Natural killer cell treated with Interleukin-12 subunit alpha and Interleukin-12 subunit beta and Interleukin-15 and Interleukin-18, amount 100 ng/mL, for 72 hours (primary cell): Measurements from ENCODE around the gene CSHL1. TPM values are rescaled to one million over a fixed set of nuclear protein-coding genes. Genes with fewer than 3 reads are reported as not detected.

Experiments
- ATAC-seq, 2 donors: fragments of 150-1000 bp; cut with Tn5 transposase in 1 of 2; sonication (Bioruptor Pico), chemical (Tn5 transposase) in 1 of 2; 2 replicates each; pipeline ENCODE4 v1.10.0; 2021
- DNase-seq: peaks from one replicate; pipeline ENCODE4 v3.0.0; 2022; ENCODE audit warnings: low spot score
- H3K27ac Mint-ChIP-seq, 2 donors: 1 replicate in 1 of 2; 2 replicates in 1 of 2; pipeline ENCODE4 v1.8.0; 2022; ENCODE audit warnings: mixed read lengths in 2 of 2, mild to moderate bottlenecking in 1 of 2, moderate library complexity in 1 of 2
- H3K27me3 Mint-ChIP-seq, 2 donors: 1 replicate in 1 of 2; 2 replicates in 1 of 2; pipeline ENCODE4 v1.8.0; 2022; ENCODE audit warnings: mixed read lengths in 2 of 2
- H3K36me3 Mint-ChIP-seq: one replicate; pipeline ENCODE4 v1.8.0; 2022; ENCODE audit warnings: mixed read lengths
- H3K4me1 Mint-ChIP-seq, 2 donors: 1 replicate in 1 of 2; 2 replicates in 1 of 2; pipeline ENCODE4 v1.8.0; 2022; ENCODE audit warnings: low read depth in 2 of 2, mixed read lengths in 2 of 2, mild to moderate bottlenecking in 1 of 2
- H3K4me3 Mint-ChIP-seq: one replicate; pipeline ENCODE4 v1.8.0; 2022; ENCODE audit warnings: mixed read lengths
- H3K9me3 Mint-ChIP-seq: 2 replicates; pipeline ENCODE4 v1.8.0; 2022; ENCODE audit warnings: mixed read lengths
- total RNA-seq, 2 donors: library from RNA; stranded (reverse); gene quantifications; one replicate each; pipeline ENCODE4 v1.2.3, GENCODE V29; 2022

CSHL1 gene
- total RNA-seq, 2 donors from 2014 or later = not detected

GRCh38 chr17:63945784-63946439, 34.9 kb upstream of the CSHL1 start:
- Mint-ChIP-seq H3K36me3 (no peaks in the 10 kb centered on the region), H3K27me3 (peaks cover 0 to 6% of the 10 kb centered on the region in 2 donors), H3K4me3 (no peak overlapping the region), H3K9me3 (no peaks in the 10 kb centered on the region), H3K27ac (no peak overlapping the region), H3K4me1 (peaks cover 0 to 17% of the 10 kb centered on the region in 2 donors)
- ATAC-seq (no peak), DNase-seq (no peak)

GRCh38 chr17:63944736-63945499, 33.9 kb upstream of the CSHL1 start:
- H3K4me3 Mint-ChIP-seq = peak overlapping the region; percentile 15
- no peak for ATAC-seq
- peaks cover 0 to 17% of the 10 kb centered on the region in 2 donors for H3K4me1 Mint-ChIP-seq
- no peak overlapping the region for H3K27ac Mint-ChIP-seq
- no peak for DNase-seq
- H3K36me3 Mint-ChIP-seq = no peaks in the 10 kb centered on the region
- peaks cover 0 to 6% of the 10 kb centered on the region in 2 donors for H3K27me3 Mint-ChIP-seq
- no peaks in the 10 kb centered on the region for H3K9me3 Mint-ChIP-seq

- Mint-ChIP-seq H3K27me3 (peaks cover 0 to 6% of the 10 kb centered on the region in 2 donors), H3K4me3 (no peak overlapping the region), H3K4me1 (peaks cover 0 to 21% of the 10 kb centered on the region in 2 donors), H3K27ac (no peak overlapping the region), H3K9me3 (no peaks in the 10 kb centered on the region), H3K36me3 (no peaks in the 10 kb centered on the region)
- ATAC-seq = no peak
- no peak for DNase-seq
Measured at GRCh38 chr17:63943745-63944144, 32.7 kb upstream of the CSHL1 start.

GRCh38 chr17:63942309-63942985, 31.4 kb upstream of the CSHL1 start:
- Mint-ChIP-seq H3K4me1 (peaks cover 0 to 21% of the 10 kb centered on the region in 2 donors), H3K36me3 (no peaks in the 10 kb centered on the region), H3K4me3 (no peak overlapping the region), H3K27me3 (peaks cover 0 to 6% of the 10 kb centered on the region in 2 donors), H3K27ac (no peak overlapping the region), H3K9me3 (no peaks in the 10 kb centered on the region)
- no peak for ATAC-seq
- no peak for DNase-seq

- no peak for DNase-seq
- Mint-ChIP-seq H3K4me3 (no peak overlapping the region), H3K36me3 (no peaks in the 10 kb centered on the region), H3K4me1 (peaks cover 0 to 20% of the 10 kb centered on the region in 2 donors), H3K9me3 (no peaks in the 10 kb centered on the region), H3K27ac (peak overlapping the region in 1 of 2 donors; percentile 50), H3K27me3 (peaks cover 0 to 6% of the 10 kb centered on the region in 2 donors)
- ATAC-seq = no peak
Measured at GRCh38 chr17:63941751-63942150, 30.7 kb upstream of the CSHL1 start.

- no peak for DNase-seq
- Mint-ChIP-seq H3K36me3 (no peaks in the 10 kb centered on the region), H3K27me3 (peaks cover 0 to 7% of the 10 kb centered on the region in 2 donors), H3K27ac (peak overlapping the region in 1 of 2 donors; percentile 50), H3K4me3 (no peak overlapping the region), H3K4me1 (peaks cover 0 to 15% of the 10 kb centered on the region in 2 donors), H3K9me3 (no peaks in the 10 kb centered on the region)
- ATAC-seq = no peak
Measured at GRCh38 chr17:63941162-63941561, 30.1 kb upstream of the CSHL1 start.

GRCh38 chr17:63940584-63940983, 29.5 kb upstream of the CSHL1 start:
- H3K4me1 Mint-ChIP-seq = peaks cover 0 to 15% of the 10 kb centered on the region in 2 donors
- no peak overlapping the region for H3K4me3 Mint-ChIP-seq
- H3K36me3 Mint-ChIP-seq = no peaks in the 10 kb centered on the region
- H3K27me3 Mint-ChIP-seq = peaks cover 0 to 9% of the 10 kb centered on the region in 2 donors
- ATAC-seq (no peak), DNase-seq (no peak)
- H3K27ac Mint-ChIP-seq = no peak overlapping the region
- H3K9me3 Mint-ChIP-seq = no peaks in the 10 kb centered on the region

GRCh38 chr17:63939884-63940283, 28.8 kb upstream of the CSHL1 start:
- Mint-ChIP-seq H3K9me3 (no peaks in the 10 kb centered on the region), H3K27me3 (peaks cover 0 to 9% of the 10 kb centered on the region in 2 donors), H3K4me1 (peaks cover 0 to 10% of the 10 kb centered on the region in 2 donors), H3K27ac (no peak overlapping the region), H3K36me3 (no peaks in the 10 kb centered on the region), H3K4me3 (no peak overlapping the region)
- ATAC-seq = no peak
- no peak for DNase-seq

GRCh38 chr17:63939401-63939800, 28.3 kb upstream of the CSHL1 start:
- Mint-ChIP-seq H3K36me3 (no peaks in the 10 kb centered on the region), H3K4me3 (no peak overlapping the region), H3K27me3 (peaks cover 0 to 9% of the 10 kb centered on the region in 2 donors), H3K27ac (no peak overlapping the region), H3K4me1 (peaks cover 0 to 10% of the 10 kb centered on the region in 2 donors), H3K9me3 (no peaks in the 10 kb centered on the region)
- DNase-seq = no peak
- no peak for ATAC-seq

- no peak overlapping the region for H3K4me3 Mint-ChIP-seq
- peaks cover 0 to 8% of the 10 kb centered on the region in 2 donors for H3K27me3 Mint-ChIP-seq
- ATAC-seq = no peak
Measured at GRCh38 chr17:63937920-63938319, 26.9 kb upstream of the CSHL1 start.

GRCh38 chr17:63937319-63937718, 26.3 kb upstream of the CSHL1 start:
- Mint-ChIP-seq H3K9me3 (no peaks in the 10 kb centered on the region), H3K27me3 (peaks cover 0 to 2% of the 10 kb centered on the region in 2 donors), H3K4me1 (peaks cover 3 to 7% of the 10 kb centered on the region in 2 donors), H3K4me3 (no peak overlapping the region), H3K27ac (no peak overlapping the region), H3K36me3 (no peaks in the 10 kb centered on the region)
- ATAC-seq (no peak), DNase-seq (no peak)

More at GRCh38 chr17:63937920-63938319, 26.9 kb upstream of the CSHL1 start:
- Mint-ChIP-seq H3K9me3 (no peaks in the 10 kb centered on the region), H3K36me3 (no peaks in the 10 kb centered on the region), H3K4me1 (peaks cover 0 to 8% of the 10 kb centered on the region in 2 donors), H3K27ac (peak overlapping the region in 1 of 2 donors; percentile 33)
- DNase-seq = no peak

GRCh38 chr17:63934183-63935112, 23.4 kb upstream of the CSHL1 start:
- Mint-ChIP-seq H3K4me3 (no peak overlapping the region), H3K9me3 (no peaks in the 10 kb centered on the region), H3K36me3 (no peaks in the 10 kb centered on the region), H3K4me1 (peaks cover 14 to 16% of the 10 kb centered on the region in 2 donors), H3K27ac (no peak overlapping the region), H3K27me3 (peaks cover 0 to 2% of the 10 kb centered on the region in 2 donors)
- DNase-seq (no peak), ATAC-seq (no peak)

GRCh38 chr17:63933598-63933997, 22.5 kb upstream of the CSHL1 start:
- Mint-ChIP-seq H3K27me3 (peaks cover 0 to 2% of the 10 kb centered on the region in 2 donors), H3K27ac (no peak overlapping the region), H3K36me3 (no peaks in the 10 kb centered on the region), H3K4me1 (peaks cover 14 to 16% of the 10 kb centered on the region in 2 donors), H3K4me3 (no peak overlapping the region), H3K9me3 (no peaks in the 10 kb centered on the region)
- ATAC-seq (no peak), DNase-seq (no peak)
